Measurements from ENCODE around the gene CEP112. TPM values are rescaled to one million over a fixed set of nuclear protein-coding genes. Genes with fewer than 3 reads are reported as not detected.

Gene CEP112
- total and polyA plus RNA-seq, 4 donors = 1.1 to 4.9 (median 1.4) TPM

DNA sequence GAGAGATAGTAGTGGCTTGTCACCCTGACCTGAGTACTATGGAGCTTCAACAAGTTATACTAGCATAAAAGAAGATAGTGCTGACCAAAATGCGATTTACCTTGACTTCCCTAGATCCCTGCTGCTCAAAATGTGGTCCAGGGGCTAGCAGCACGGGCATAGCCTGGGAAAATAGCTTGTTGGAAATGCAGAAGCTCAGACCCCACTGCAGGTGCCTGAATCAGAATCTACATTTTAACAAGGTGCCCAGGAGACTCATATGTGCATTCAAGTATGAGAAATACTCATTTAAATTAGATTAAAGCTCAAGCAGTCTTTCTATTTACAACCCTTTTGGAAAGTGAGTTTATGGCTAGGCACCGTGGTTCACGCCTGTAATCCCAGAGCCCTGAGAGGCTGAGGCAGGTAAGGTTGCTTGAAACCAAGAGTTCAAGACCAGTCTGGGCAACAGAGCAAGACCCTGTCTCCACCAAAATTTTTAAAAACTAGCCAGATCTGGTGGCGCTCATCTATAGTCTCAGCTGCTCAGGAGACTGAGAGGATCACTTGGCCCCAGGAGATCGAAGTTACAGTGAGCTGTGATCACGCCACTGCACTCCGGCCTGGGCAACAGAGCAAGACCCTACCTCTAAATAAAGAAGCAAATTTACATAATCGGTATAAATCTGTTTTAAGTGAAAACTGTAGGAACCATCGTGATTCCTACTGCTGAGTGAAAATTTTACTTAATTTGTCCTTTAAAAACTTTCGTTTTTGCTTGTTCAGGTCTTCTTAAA lies 30.0 kb upstream of the CEP112 start (continued):
- TF ChIP-seq, protein P1, sequence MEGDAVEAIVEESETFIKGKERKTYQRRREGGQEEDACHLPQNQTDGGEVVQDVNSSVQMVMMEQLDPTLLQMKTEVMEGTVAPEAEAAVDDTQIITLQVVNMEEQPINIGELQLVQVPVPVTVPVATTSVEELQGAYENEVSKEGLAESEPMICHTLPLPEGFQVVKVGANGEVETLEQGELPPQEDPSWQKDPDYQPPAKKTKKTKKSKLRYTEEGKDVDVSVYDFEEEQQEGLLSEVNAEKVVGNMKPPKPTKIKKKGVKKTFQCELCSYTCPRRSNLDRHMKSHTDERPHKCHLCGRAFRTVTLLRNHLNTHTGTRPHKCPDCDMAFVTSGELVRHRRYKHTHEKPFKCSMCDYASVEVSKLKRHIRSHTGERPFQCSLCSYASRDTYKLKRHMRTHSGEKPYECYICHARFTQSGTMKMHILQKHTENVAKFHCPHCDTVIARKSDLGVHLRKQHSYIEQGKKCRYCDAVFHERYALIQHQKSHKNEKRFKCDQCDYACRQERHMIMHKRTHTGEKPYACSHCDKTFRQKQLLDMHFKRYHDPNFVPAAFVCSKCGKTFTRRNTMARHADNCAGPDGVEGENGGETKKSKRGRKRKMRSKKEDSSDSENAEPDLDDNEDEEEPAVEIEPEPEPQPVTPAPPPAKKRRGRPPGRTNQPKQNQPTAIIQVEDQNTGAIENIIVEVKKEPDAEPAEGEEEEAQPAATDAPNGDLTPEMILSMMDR (IDR thresholded peaks at IDR 0.05; ENCODE audit: low read depth, low read length, missing input control) = no peak

DNA sequence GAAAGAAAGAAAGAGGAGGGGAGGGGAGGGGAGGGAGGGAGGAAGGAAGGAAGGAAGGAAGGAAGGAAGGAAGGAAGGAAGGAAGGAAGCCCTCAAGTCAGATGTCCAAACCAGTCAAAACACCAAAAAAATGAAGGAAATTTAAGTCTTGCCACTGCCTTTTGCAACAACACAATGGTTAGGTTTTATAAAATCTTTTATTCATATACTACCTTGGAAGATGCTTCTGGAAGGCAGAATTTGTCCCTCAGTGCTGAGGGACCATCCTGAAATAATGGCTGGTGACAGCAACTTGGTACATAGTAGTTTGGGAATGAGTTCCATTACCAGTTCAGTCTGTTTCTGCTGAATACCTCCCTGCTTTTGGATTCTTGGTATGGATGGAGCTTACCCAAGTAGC lies 29.4 kb upstream of the CEP112 start:
- Histone ChIP-seq H3K36me3 (ENCODE audit: control insufficient read depth in 4 of 4, insufficient read depth in 3 of 4, low read depth in 1 of 4, low read length in 3 of 4) (peaks cover 8 to 56% (median 53%) of the 10 kb centered on the region in 4 donors), H3K27ac (ENCODE audit: low read depth in 1 of 2, low read length in 2 of 2) (no peak overlapping the region), H3K27me3 (ENCODE audit: control insufficient read depth in 4 of 4, insufficient read depth in 4 of 4, low read length in 3 of 4) (no peaks in the 10 kb centered on the region), H3K4me1 (ENCODE audit: control insufficient read depth in 4 of 4, insufficient read depth in 4 of 4, low read length in 3 of 4) (peaks cover 0 to 28% (median 14%) of the 10 kb centered on the region in 4 donors), H3K9ac (ENCODE audit: low read depth in 1 of 2, low read length in 2 of 2) (no peak overlapping the region), H3K4me3 (ENCODE audit: low read depth in 1 of 3, low read length in 3 of 3) (no peak overlapping the region), H3K9me3 (ENCODE audit: control insufficient read depth in 4 of 4, low read length in 3 of 4) (no peaks in the 10 kb centered on the region)
- DNase-seq (ENCODE audit: low spot score) = no peak
- TF ChIP-seq, protein P2, sequence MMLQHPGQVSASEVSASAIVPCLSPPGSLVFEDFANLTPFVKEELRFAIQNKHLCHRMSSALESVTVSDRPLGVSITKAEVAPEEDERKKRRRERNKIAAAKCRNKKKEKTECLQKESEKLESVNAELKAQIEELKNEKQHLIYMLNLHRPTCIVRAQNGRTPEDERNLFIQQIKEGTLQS (IDR thresholded peaks at IDR 0.05) = no peak
- TF ChIP-seq TAF1 (conservative IDR thresholded peaks at IDR 0.05) = no peak
- TF ChIP-seq GABPA (IDR thresholded peaks at IDR 0.05 in 1 of 2, conservative IDR thresholded peaks at IDR 0.05 in 1 of 2) = no peak
- TF ChIP-seq SP1 (IDR thresholded peaks at IDR 0.05) = no peak
- no peak for TF ChIP-seq HNF4A (conservative IDR thresholded peaks at IDR 0.05)
- TF ChIP-seq, protein P1 (IDR thresholded peaks at IDR 0.05; ENCODE audit: low read depth, low read length, missing input control) = no peak
- no peak for TF ChIP-seq YY1 (IDR thresholded peaks at IDR 0.05)
- TF ChIP-seq, protein P3, sequence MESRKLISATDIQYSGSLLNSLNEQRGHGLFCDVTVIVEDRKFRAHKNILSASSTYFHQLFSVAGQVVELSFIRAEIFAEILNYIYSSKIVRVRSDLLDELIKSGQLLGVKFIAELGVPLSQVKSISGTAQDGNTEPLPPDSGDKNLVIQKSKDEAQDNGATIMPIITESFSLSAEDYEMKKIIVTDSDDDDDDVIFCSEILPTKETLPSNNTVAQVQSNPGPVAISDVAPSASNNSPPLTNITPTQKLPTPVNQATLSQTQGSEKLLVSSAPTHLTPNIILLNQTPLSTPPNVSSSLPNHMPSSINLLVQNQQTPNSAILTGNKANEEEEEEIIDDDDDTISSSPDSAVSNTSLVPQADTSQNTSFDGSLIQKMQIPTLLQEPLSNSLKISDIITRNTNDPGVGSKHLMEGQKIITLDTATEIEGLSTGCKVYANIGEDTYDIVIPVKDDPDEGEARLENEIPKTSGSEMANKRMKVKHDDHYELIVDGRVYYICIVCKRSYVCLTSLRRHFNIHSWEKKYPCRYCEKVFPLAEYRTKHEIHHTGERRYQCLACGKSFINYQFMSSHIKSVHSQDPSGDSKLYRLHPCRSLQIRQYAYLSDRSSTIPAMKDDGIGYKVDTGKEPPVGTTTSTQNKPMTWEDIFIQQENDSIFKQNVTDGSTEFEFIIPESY (IDR thresholded peaks at IDR 0.05) = no peak
- no peak for TF ChIP-seq FOXA1 (IDR thresholded peaks at IDR 0.05)
- no peak for TF ChIP-seq HNF4G (IDR thresholded peaks at IDR 0.05)
- TF ChIP-seq RXRA (IDR thresholded peaks at IDR 0.05) = no peak
- TF ChIP-seq EGR1 (IDR thresholded peaks at IDR 0.05; ENCODE audit: low read depth in 2 of 2) = no peak
- TF ChIP-seq FOXA2 (IDR thresholded peaks at IDR 0.05) = no peak
- TF ChIP-seq, protein P4, sequence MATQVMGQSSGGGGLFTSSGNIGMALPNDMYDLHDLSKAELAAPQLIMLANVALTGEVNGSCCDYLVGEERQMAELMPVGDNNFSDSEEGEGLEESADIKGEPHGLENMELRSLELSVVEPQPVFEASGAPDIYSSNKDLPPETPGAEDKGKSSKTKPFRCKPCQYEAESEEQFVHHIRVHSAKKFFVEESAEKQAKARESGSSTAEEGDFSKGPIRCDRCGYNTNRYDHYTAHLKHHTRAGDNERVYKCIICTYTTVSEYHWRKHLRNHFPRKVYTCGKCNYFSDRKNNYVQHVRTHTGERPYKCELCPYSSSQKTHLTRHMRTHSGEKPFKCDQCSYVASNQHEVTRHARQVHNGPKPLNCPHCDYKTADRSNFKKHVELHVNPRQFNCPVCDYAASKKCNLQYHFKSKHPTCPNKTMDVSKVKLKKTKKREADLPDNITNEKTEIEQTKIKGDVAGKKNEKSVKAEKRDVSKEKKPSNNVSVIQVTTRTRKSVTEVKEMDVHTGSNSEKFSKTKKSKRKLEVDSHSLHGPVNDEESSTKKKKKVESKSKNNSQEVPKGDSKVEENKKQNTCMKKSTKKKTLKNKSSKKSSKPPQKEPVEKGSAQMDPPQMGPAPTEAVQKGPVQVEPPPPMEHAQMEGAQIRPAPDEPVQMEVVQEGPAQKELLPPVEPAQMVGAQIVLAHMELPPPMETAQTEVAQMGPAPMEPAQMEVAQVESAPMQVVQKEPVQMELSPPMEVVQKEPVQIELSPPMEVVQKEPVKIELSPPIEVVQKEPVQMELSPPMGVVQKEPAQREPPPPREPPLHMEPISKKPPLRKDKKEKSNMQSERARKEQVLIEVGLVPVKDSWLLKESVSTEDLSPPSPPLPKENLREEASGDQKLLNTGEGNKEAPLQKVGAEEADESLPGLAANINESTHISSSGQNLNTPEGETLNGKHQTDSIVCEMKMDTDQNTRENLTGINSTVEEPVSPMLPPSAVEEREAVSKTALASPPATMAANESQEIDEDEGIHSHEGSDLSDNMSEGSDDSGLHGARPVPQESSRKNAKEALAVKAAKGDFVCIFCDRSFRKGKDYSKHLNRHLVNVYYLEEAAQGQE (IDR thresholded peaks at IDR 0.05) = no peak
- TF ChIP-seq NR2F2 (IDR thresholded peaks at IDR 0.05) = no peak
- no peak for TF ChIP-seq RAD21 (IDR thresholded peaks at IDR 0.05)
- TF ChIP-seq JUND (IDR thresholded peaks at IDR 0.05) = no peak
- TF ChIP-seq, protein P5, sequence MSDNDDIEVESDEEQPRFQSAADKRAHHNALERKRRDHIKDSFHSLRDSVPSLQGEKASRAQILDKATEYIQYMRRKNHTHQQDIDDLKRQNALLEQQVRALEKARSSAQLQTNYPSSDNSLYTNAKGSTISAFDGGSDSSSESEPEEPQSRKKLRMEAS (IDR thresholded peaks at IDR 0.05) = no peak

All from liver (tissue), 9 donors.